PC-9 (cell line): ENCODE measurements around the gene NEO1. TPM values are rescaled to one million over a fixed set of nuclear protein-coding genes. Genes with fewer than 3 reads are reported as not detected.

Experiments
- BruUV-seq: library from RNA; stranded (reverse); fragments of 400-500 nt; replicated peaks from 2 replicates; lab custom pipeline; 2021; lab: Mats Ljungman, UMichigan
- CTCF ChIA-PET: fragments of 300-600 bp; sonication (Branson Sonifier 250); formaldehyde crosslinking; loops from one replicate; lab custom pipeline; 2022; ENCODE audit warnings: antibody characterized with exemption; lab: Charles Lee
- POLR2A ChIA-PET: fragments of 300-600 bp; sonication (Branson Sonifier 250); formaldehyde crosslinking; loops from one replicate; lab custom pipeline; 2022; ENCODE audit warnings: antibody characterized with exemption; ENCODE audit not compliant: unreplicated experiment; lab: Charles Lee
- DNase-seq, 2 experiments: peaks; one replicate each; pipeline versions ENCODE4 v3.0.0 to v3.0.0-alpha.2; 2015 to 2022; ENCODE audit warnings: mixed read lengths in 1 of 2
- H2AFZ ChIP-seq: fragments of 200-600 bp; sonication (generic); 2 replicates; pipeline ENCODE4 v1.8.1; 2017; ENCODE audit warnings: antibody characterized with exemption
- H3F3A ChIP-seq: fragments of 200-600 bp; sonication (generic); 2 replicates; pipeline ENCODE4 v1.8.1; 2017; ENCODE audit warnings: antibody characterized with exemption, mild to moderate bottlenecking, low read depth; ENCODE audit not compliant: insufficient read depth
- H3K27ac ChIP-seq: fragments of 200-600 bp; sonication (generic); 2 replicates; pipeline ENCODE4 v1.6.1; 2016; ENCODE audit warnings: mixed run types
- H3K27me3 ChIP-seq: fragments of 200-600 bp; sonication (generic); 2 replicates; pipeline ENCODE4 v1.6.1; 2016; ENCODE audit warnings: low read depth, mixed run types; ENCODE audit not compliant: insufficient read depth
- H3K36me3 ChIP-seq: fragments of 200-600 bp; sonication (generic); 2 replicates; pipeline ENCODE4 v1.6.1; 2016; ENCODE audit warnings: low read depth, mixed run types
- H3K4me1 ChIP-seq: fragments of 200-600 bp; sonication (generic); replicated peaks from 2 replicates; pipeline ENCODE4 v1.6.1; 2016; ENCODE audit warnings: mixed run types; ENCODE audit not compliant: insufficient read depth
- H3K4me2 ChIP-seq: fragments of 200-600 bp; sonication (generic); 2 replicates; pipeline ENCODE4 v1.6.1; 2017; ENCODE audit warnings: mixed run types
- H3K4me3 ChIP-seq: fragments of 200-600 bp; sonication (generic); 2 replicates; pipeline ENCODE4 v1.6.1; 2016; ENCODE audit warnings: mixed run types
- H3K79me2 ChIP-seq: fragments of 200-600 bp; sonication (generic); 2 replicates; pipeline ENCODE4 v1.6.1; 2017; ENCODE audit warnings: low read depth, mixed run types
- H3K9me2 ChIP-seq: fragments of 200-600 bp; sonication (generic); 2 replicates; pipeline ENCODE4 v1.8.1; 2017; ENCODE audit warnings: mild to moderate bottlenecking; ENCODE audit not compliant: insufficient read depth
- H3K9me3 ChIP-seq: fragments of 200-600 bp; sonication (generic); 2 replicates; pipeline ENCODE4 v1.8.1; 2016; ENCODE audit warnings: low read depth; ENCODE audit not compliant: insufficient read depth
- H4K20me1 ChIP-seq: fragments of 200-600 bp; sonication (generic); 2 replicates; pipeline ENCODE4 v1.8.1; 2017; ENCODE audit not compliant: insufficient read depth
- CTCF ChIP-seq: fragments of 200-600 bp; sonication (generic); conservative IDR thresholded peaks from 2 replicates; pipeline ENCODE4 v1.6.1; 2017; ENCODE audit warnings: mixed run types, antibody characterized with exemption, mild to moderate bottlenecking, moderate library complexity
- EZH2 ChIP-seq: fragments of 200-600 bp; sonication (generic); IDR thresholded peaks from 2 replicates; pipeline ENCODE4 v1.8.0; 2017; ENCODE audit warnings: antibody characterized with exemption, low read depth
- intact Hi-C: fragments of 100-400 bp; cut with micrococcal nuclease; formaldehyde crosslinking; loops from one replicate; pipeline ENCODE4 v1.10.0; 2022; ENCODE audit not compliant: unreplicated experiment
- total RNA-seq: library from RNA; stranded (reverse); gene quantifications from 2 replicates; pipeline ENCODE4 v1.2.3, GENCODE V29; 2021

NEO1 gene
- total RNA-seq, 1 experiment from 2014 or later = 5.2 TPM

GRCh38 chr15:73009066-73010056, 42.9 kb upstream of the NEO1 start:
- Histone ChIP-seq H3K36me3 (no peaks in the 10 kb centered on the region), H3K4me2 (no peak overlapping the region), H3K79me2 (no peaks in the 10 kb centered on the region), H3F3A (no peaks in the 10 kb centered on the region), H3K27ac (no peak overlapping the region), H3K27me3 (peaks cover 82% of the 10 kb centered on the region), H3K4me1 (no peaks in the 10 kb centered on the region), H4K20me1 (no peaks in the 10 kb centered on the region), H3K9me2 (no peaks in the 10 kb centered on the region), H3K4me3 (no peak overlapping the region), H2AFZ (no peak overlapping the region), H3K9me3 (no peaks in the 10 kb centered on the region)
- BruUV-seq = no TSS peak
- intact Hi-C loops = no loop called here
- no peak for DNase-seq
- POLR2A ChIA-PET = no interaction called here
- TF ChIP-seq EZH2 (no peak), CTCF (no peak)
- CTCF ChIA-PET = no interaction called here

- H4K20me1 ChIP-seq = no peaks in the 10 kb centered on the region
- H3K27me3 ChIP-seq = peaks cover 82% of the 10 kb centered on the region
- no peak for TF ChIP-seq EZH2
- no peak for TF ChIP-seq CTCF
- POLR2A ChIA-PET = no interaction called here
- H3K4me2 ChIP-seq = no peak overlapping the region
- H3F3A ChIP-seq = no peaks in the 10 kb centered on the region
- no peak overlapping the region for H3K4me3 ChIP-seq
- no peaks in the 10 kb centered on the region for H3K9me2 ChIP-seq
- H3K36me3 ChIP-seq = no peaks in the 10 kb centered on the region
- intact Hi-C loops = no loop called here
- DNase-seq = no peak
- no peaks in the 10 kb centered on the region for H3K79me2 ChIP-seq
- H3K9me3 ChIP-seq = no peaks in the 10 kb centered on the region
- H2AFZ ChIP-seq = no peak overlapping the region
- CTCF ChIA-PET = no interaction called here
- no TSS peak for BruUV-seq
- H3K4me1 ChIP-seq = no peaks in the 10 kb centered on the region
- no peak overlapping the region for H3K27ac ChIP-seq
Observed at GRCh38 chr15:73010154-73011152, 41.8 kb upstream of the NEO1 start.

- no peak overlapping the region for H3K4me2 ChIP-seq
- ChIA-PET POLR2A (interaction anchor here (0.6 kb wide), 1 partner anchor 445 kb away, joined by 3 read pairs; no protein-coding TSS in a partner anchor), CTCF (interaction anchor here (0.5 kb wide), 1 partner anchor 1297 kb away, joined by 3 read pairs; no protein-coding TSS in a partner anchor)
- H3K4me1 ChIP-seq = no peaks in the 10 kb centered on the region
- no peak for TF ChIP-seq EZH2
- no peak for TF ChIP-seq CTCF
- no peaks in the 10 kb centered on the region for H3K79me2 ChIP-seq
- H3K9me2 ChIP-seq = no peaks in the 10 kb centered on the region
- no peaks in the 10 kb centered on the region for H3K36me3 ChIP-seq
- H3K4me3 ChIP-seq = no peak overlapping the region
- no peak overlapping the region for H2AFZ ChIP-seq
- no peak for DNase-seq
- intact Hi-C loops = no loop called here
- no peaks in the 10 kb centered on the region for H3K9me3 ChIP-seq
- peaks cover 69% of the 10 kb centered on the region for H3K27me3 ChIP-seq
- BruUV-seq = no TSS peak
- no peaks in the 10 kb centered on the region for H3F3A ChIP-seq
- H4K20me1 ChIP-seq = no peaks in the 10 kb centered on the region
- H3K27ac ChIP-seq = no peak overlapping the region
Observed at GRCh38 chr15:73014904-73015303, 37.4 kb upstream of the NEO1 start.
